Measurements from ENCODE around the gene PLCB1.

DNA sequence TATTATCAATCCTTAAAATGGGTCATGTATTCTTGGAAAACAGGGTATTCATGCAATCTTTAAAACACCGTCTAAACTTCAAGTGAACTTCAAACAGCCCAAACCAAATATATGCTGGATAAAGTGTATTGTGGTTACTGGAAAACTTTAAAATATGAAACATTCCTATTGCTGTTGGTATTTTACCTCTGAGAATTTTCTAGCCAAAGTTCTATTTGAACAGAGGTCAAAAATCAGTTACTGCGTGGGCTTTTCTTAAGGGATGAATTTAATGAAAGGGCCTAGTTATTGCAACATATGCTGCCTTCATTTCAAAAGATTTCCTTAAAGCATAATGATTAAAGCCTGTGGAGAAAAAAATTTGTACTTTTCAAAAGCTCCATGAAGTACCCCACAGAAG lies 436.0 kb downstream of the PLCB1 start:
- TF ChIP-seq, protein P1, sequence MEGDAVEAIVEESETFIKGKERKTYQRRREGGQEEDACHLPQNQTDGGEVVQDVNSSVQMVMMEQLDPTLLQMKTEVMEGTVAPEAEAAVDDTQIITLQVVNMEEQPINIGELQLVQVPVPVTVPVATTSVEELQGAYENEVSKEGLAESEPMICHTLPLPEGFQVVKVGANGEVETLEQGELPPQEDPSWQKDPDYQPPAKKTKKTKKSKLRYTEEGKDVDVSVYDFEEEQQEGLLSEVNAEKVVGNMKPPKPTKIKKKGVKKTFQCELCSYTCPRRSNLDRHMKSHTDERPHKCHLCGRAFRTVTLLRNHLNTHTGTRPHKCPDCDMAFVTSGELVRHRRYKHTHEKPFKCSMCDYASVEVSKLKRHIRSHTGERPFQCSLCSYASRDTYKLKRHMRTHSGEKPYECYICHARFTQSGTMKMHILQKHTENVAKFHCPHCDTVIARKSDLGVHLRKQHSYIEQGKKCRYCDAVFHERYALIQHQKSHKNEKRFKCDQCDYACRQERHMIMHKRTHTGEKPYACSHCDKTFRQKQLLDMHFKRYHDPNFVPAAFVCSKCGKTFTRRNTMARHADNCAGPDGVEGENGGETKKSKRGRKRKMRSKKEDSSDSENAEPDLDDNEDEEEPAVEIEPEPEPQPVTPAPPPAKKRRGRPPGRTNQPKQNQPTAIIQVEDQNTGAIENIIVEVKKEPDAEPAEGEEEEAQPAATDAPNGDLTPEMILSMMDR (IDR thresholded peaks at IDR 0.05; ENCODE audit: extremely low read depth in 1 of 2, insufficient read depth in 1 of 2, low read depth in 1 of 2, low read length in 2 of 2), result no peak
- TF ChIP-seq EZH2 (IDR thresholded peaks at IDR 0.05; ENCODE audit: borderline replicate concordance, low read depth, low read length, severe bottlenecking), result no peak
- TF ChIP-seq POLR2AphosphoS5 (IDR thresholded peaks at IDR 0.05; ENCODE audit: insufficient read depth, low read depth, low read length), result no peak
- TF ChIP-seq JUN (IDR thresholded peaks at IDR 0.05; ENCODE audit: borderline replicate concordance, insufficient read depth, insufficient read length, low read depth), result no peak
- no peak for TF ChIP-seq POLR2A (IDR thresholded peaks at IDR 0.05; ENCODE audit: low read depth, low read length)
- no peak for TF ChIP-seq FOS (IDR thresholded peaks at IDR 0.05; ENCODE audit: borderline replicate concordance, insufficient read depth, low read length)
- TF ChIP-seq MYC (IDR thresholded peaks at IDR 0.05; ENCODE audit: low read depth, low read length), result no peak
- TF ChIP-seq, protein P2, sequence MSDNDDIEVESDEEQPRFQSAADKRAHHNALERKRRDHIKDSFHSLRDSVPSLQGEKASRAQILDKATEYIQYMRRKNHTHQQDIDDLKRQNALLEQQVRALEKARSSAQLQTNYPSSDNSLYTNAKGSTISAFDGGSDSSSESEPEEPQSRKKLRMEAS (IDR thresholded peaks at IDR 0.05; ENCODE audit: insufficient read depth, insufficient read length), result no peak
- no peak for TF ChIP-seq GATA2 (IDR thresholded peaks at IDR 0.05; ENCODE audit: insufficient read depth, insufficient read length, low read depth, low read length)
